Coronary artery (tissue), 2 donors: ENCODE results near the gene MMP2.

ENCODE experiments used
- DNase-seq: peaks from one replicate; pipeline ENCODE4 v3.0.0-alpha.2; 2017; ENCODE audit warnings: low spot score
- H3K27ac ChIP-seq, 2 donors: fragments of 200-600 bp; sonication (generic); one replicate each; pipeline ENCODE4 v1.5.1; 2016 to 2019
- H3K4me3 ChIP-seq: fragments of 200-600 bp; sonication (generic); 2 replicates; pipeline ENCODE4 v1.5.1; 2016; ENCODE audit warnings: mild to moderate bottlenecking, moderate library complexity
- CTCF ChIP-seq: fragments of 200-600 bp; sonication (generic); IDR thresholded peaks from one replicate; pipeline ENCODE4 v1.5.1; 2019; ENCODE audit warnings: antibody characterized with exemption

The MMP2 gene

GRCh38 chr16:55478827-55479429, at the start of gene MMP2:
MMP2 (plus strand) TSS chr16:55479198; CDS start chr16:55479480, 282 bp downstream.
- DNase-seq, result no peak
- peak within 1 kb of the TSS; percentile 80 to 87 for H3K27ac ChIP-seq
- H3K4me3 ChIP-seq, result peak within 1 kb of the TSS; percentile 78
- TF ChIP-seq CTCF, result no peak

DNA sequence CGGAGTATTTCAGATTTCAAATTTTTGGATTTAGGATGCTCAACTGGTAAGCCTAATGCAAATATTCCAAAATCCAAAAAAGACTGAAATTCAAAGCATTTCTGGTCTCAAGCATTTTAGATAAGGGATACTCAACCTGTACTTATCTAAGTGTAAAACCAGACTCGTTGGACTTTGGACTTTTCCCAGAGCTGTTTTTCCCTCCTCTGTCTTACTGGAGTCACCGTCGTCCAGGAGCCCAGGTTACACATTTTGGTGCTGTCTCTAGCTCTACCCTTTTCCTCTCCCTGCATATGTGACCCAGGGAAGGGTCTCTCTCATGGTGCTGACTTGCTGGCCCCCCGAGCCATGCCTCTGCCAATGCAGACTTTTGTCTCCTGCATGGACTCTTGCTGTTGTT, 46.0 kb upstream of the MMP2 start:
- no peak for TF ChIP-seq CTCF
- Histone ChIP-seq H3K27ac (no peak overlapping the region), H3K4me3 (no peak overlapping the region)
- DNase-seq, result no peak

DNA sequence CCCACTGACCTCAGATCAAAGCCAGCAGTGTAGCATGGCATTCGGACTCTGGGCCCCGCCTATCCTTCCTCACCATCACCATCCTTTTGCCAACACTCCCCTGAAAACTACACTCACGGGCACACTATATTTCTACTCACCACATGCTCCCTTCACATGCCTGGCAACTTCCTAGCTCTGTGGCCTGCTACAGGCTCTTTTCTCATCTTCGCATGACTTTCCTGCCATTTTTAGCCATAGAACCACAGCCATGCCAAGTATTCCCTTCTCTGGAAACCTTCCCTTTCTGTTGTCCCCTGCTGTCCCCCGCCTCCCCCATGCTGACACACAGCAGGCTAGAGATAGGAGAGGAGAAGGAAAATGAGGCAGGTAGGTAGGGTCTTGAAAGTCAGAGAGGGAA, 45.5 kb upstream of the MMP2 start:
- no peak for TF ChIP-seq CTCF
- no peak overlapping the region for H3K4me3 ChIP-seq
- DNase-seq, result no peak
- H3K27ac ChIP-seq, result no peak overlapping the region

DNA sequence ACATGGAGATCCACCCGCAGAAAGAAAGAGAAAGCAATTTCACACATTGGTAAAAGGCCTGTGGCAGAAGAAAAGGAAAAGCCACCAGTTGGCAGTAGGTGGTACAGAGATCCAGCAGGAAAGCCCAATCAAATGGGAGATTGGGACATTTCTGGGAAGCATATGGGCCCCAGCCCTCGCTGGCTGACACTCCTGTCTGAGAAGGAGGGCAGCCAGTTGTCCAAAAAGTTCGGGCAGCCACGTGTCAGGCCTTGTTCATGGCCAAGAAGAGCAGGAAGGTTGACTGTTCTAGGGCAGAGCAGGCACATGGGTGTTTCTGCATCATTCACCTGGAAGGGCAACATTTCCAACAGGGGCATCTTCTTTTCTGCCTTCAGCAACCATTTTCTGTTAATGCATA, 45.0 kb upstream of the MMP2 start:
- DNase-seq, result no peak
- no peak for TF ChIP-seq CTCF

DNA sequence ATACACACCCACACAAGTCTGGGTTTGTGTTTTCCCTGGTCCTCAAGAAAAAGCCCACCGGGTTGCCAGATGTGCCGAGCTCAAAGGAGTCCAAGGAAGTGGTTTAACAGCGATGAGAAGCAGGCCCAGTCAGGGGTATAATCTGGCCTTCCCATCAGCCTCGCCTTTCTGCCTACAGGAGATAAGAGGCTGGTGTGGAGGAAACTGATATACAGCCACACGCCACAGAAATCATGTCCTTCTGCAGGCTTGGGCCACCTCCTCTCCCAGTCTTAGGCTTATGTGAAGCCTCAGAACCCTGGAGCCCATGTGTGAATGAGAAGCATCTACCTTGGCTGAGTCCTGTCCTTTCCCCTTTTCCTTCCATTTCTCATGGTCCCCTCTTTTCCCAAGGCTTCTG, 43.6 kb upstream of the MMP2 start:
- Histone ChIP-seq H3K27ac (no peak overlapping the region), H3K4me3 (no peak overlapping the region)
- DNase-seq, result no peak
- TF ChIP-seq CTCF, result no peak

More for the DNA sequence above, 45.0 kb upstream of the MMP2 start:
- Histone ChIP-seq H3K4me3 (no peak overlapping the region), H3K27ac (no peak overlapping the region)

DNA sequence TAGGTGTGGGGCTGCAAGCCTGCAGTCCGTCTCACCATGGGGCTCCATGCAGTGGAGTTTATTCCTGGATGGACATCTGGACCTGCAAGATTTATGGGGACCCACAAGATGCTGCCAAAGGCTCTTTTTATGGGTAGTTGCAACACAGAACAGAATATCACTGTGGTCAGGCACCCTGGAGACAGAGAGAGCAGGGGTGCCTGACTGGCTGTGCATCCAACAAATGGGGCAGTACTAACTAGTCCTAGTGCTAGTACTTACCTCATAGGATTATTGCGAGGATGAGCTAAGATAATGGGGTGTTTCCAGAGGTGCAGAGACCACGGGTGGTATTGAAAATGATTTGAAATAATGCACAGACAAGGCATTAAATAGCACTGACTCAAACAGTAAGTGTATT, 42.4 kb upstream of the MMP2 start:
- Histone ChIP-seq H3K27ac (no peak overlapping the region), H3K4me3 (no peak overlapping the region)
- DNase-seq, result no peak
- TF ChIP-seq CTCF, result no peak

- DNase-seq, result no peak
- no peak for TF ChIP-seq CTCF
- H3K27ac ChIP-seq, result no peak overlapping the region
Observed at GRCh38 chr16:55437625-55438024, 41.4 kb upstream of the MMP2 start.

More at GRCh38 chr16:55437625-55438024, 41.4 kb upstream of the MMP2 start:
- no peak overlapping the region for H3K4me3 ChIP-seq
